GM18861 (cell line): ENCODE results near the gene AGPAT1.
"Not testable (repeated sequence)": the region's sequence is repeated elsewhere in the genome, so short reads cannot be mapped to it uniquely, and the experiment has no call there.

ENCODE experiments used
- ATAC-seq: cut with Tn5 transposase; IDR thresholded peaks from one replicate; pipeline ENCODE4 v1.9.1; 2021; ENCODE audit not compliant: unreplicated experiment

Gene AGPAT1

GRCh38 chr6:32151181-32151862 lies 24.6 kb downstream of the AGPAT1 start:
- no peak for ATAC-seq

DNA sequence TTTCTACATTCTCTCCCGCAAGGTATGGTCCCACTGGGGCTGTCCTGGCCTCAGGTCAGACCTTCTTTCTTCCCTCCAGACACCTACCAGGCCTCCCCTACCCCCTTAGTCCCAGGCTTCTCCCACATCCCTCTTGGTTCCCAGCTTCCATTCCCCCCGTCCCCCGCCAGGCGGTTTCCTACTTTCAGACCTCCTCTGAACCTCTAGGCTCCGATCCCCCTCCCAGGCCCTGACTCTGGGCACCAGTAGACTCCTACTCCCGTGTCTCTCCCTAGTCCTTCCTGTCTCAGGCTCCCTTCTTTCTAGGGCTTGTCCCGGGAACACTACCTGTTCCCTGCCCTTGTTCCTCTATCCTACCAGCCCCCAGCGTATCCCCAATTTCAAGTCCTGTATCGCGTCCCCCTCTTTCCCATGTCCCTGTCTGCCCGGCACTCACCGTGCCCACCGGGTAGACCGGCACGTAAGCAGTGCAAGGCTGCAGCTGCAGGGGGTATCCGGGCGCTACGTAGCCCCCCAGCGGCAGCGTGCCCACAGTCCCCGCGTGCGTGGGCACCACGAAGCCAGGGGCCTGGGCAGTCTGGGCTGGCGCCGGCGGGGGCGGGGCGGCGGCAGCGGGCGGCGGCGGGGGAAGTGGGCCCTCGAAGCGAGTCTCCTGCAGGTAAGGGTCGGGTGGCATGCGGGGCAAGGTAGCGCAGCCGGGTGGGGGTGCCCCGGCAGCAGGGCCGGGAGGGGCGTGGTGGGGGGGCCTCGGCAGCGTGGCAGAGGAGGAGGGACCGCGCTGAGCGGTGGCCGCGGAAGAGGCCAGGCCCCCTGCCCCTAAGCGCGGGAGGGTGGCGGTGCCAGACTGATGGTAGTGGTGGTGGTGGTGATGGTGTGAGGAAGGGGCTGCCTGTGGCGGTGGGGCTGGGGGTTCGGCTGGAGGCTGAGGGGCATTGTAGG lies 25.7 kb downstream of the AGPAT1 start:
- no peak for ATAC-seq

GRCh38 chr6:32149092-32149755 lies 26.7 kb downstream of the AGPAT1 start:
- ATAC-seq = no peak

DNA sequence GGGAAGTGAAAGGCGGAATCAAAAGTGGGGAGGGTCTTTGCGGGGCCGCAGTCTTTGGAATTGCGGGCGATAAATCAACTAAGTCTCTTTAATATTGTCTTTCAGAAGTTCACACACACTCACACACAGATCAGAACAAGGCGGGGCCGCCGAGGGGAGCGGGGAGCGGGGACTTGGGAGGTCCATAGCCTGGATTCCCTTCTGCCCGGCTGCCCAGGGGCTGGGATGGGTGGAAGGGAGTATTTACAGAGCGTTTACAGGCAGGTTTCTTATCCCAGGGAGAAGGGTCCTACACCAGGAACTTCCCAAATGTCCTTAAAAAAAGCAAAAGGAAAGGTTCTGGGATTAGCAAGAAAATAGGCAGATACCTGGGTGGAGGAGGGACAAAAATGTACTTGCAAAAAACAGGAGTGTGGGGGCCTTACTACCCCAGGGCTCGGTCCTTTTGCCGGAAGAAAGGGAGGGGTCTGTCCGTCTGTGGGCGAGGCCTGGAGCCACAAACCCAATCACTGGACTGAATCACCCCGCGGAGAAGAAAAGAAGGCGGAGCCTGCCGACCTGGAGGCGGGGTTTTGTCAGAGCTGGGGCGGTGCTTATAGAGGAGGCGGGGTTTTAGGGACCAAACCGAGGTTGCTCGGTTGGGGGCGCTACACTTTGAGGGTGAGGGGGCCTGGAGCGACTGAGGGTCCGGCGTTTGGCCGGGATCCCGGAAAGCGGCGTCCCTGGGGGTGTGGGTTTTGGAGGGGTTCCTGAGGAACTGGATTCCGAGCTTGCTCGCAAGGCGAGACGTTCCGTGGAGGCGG lies 27.4 kb downstream of the AGPAT1 start:
- ATAC-seq = no peak

DNA sequence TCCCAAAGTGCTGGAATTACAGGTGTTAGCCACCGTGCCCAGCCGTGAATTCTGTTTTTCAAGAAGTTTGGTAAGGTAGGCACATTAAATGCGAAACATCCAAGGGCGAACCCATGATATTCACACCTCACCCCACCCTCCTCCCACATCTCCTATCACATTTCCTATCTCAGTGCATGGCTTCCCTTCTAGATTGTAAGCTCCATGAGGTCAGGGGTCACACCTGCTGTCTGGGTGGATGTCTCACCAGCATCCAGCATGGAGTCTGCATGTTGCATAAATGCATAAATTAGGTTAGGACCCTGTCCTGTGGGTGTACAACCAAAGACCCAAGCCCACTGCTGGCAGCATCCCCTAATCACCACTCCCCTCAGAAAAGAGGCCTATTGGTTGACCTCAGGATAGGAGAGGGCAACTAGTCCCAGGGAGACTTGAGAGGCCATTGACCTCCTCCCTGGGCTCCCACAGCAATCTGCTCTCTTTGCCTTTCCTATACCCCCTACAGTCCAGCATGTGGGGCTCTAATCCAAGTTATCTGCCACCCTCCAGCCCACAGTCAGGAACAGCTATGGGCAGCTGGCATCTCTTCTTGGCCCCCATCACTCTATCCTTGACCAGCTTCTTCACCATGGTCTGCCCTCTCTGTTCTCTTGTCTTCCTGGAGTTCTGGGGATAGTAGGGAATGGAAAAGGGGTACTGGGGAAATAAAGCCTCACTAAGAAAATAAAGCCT lies 28.3 kb downstream of the AGPAT1 start:
- no peak for ATAC-seq

DNA sequence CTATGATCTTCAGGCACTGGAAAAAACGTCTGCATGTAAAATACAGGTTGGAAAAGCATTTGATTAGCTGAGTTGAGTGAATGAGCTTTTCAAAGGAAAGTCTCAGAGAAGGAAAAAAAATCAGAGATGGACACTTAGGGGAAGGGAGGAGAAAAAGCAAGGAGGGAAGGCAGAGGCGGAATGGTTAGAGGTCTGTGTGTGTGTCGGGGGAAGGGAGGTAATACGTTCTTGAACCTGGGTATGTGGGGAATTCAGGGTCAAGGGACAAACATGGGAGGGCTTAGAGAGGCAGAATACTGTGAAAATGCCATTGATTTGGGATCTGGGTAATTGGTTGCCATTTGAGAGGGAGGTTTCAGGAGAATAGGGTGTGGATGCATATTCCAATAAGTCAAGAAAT lies 29.2 kb downstream of the AGPAT1 start:
- ATAC-seq = no peak

GRCh38 chr6:32146287-32146686 lies 29.6 kb downstream of the AGPAT1 start:
- no peak for ATAC-seq

DNA sequence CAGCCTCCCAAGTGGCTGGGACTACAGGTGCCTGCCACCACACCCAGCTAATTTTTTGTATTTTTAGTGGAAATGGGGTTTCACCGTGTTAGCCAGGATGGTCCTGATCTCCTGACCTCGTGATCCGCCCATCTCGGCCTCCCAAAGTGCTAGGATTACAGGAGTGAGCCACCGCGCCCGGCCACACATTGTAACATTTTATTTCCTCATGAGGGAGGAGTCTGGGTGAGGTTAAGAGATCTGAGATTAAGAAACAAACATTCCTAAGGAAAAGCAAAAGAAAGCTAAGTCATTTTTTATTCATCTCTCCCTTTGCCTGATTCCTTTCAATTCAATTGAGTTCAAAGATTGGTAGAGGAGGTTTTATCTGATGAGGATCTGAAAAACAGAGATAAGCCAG lies 31.6 kb downstream of the AGPAT1 start:
- ATAC-seq = not testable (repeated sequence)

GRCh38 chr6:32140420-32141046 lies 35.4 kb downstream of the AGPAT1 start:
- no peak for ATAC-seq

DNA sequence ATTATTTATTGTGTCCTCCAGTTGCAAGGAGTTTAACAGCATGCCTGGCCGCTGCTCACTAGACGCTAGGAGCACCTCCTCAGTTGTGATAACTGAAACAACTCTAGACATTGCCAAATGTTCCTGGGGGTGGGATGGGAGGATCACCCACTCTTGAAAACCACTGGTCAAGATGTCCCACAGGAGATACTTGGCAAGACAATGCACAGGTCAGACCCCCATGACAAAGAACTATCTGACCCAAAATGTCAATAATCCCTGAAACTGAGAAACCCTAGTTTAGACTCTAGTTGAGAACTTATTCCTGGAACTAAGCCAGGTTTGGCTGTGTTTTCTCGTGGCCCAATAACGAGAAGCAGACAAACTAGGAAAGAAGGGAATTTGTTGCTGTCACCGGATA lies 36.3 kb downstream of the AGPAT1 start:
- ATAC-seq = no peak

DNA sequence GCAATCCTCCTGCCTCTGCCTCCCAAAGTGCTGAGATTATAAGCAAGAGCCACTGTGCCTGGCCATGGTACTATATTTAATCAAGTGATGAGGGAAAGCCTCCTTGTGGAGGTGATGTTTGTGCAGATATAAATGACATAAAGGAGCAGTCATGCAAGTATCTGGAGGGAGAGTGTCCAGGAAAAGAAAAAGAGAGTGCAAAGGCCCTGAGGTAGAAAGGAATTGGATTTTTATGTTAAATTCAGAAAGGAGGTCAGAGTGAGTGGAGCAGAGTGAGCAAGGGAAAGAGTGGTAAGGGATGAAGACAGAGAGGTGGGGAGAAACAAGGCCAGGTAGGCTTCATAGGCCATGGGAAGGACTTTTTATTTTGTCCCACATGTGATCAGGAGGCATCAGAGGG lies 38.4 kb downstream of the AGPAT1 start:
- ATAC-seq = no peak

DNA sequence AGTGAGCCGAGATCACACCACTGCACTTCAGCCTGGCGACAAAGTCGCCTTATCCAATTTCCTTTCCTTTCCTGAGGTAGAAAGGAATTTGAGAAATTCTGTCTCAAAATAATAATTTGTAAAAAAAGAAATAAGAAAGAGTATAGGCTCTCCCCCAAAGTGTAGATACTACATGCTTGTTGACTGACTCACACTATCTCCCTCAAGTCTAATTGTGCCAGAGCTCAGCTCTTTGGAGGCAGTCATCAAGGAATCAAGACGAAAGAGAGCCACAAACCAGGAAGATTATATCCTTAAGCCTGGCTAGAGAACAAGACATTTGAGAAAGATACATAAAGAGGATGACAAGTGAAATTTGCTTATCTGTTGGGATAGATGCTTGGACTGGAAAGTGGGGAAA lies 42.1 kb downstream of the AGPAT1 start:
- no peak for ATAC-seq

DNA sequence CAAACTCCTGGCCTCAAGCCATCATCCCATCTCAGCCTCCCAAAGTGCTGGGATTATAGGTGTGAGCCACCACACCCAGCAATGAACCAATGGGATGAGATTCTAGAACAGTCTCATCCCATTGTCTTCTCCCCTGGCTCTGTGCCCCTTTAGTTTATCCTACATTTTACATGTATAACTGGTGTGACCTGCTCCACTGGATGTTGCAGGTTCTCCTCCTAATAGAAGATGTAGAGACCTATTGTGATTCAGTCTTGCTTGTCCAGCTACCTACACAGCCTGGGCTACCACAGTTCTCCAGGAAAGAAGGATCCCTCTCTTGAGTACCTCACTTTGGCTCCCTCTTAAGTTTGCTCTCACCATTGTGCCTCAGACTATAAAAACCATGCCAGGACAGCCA lies 43.8 kb downstream of the AGPAT1 start:
- ATAC-seq = no peak

DNA sequence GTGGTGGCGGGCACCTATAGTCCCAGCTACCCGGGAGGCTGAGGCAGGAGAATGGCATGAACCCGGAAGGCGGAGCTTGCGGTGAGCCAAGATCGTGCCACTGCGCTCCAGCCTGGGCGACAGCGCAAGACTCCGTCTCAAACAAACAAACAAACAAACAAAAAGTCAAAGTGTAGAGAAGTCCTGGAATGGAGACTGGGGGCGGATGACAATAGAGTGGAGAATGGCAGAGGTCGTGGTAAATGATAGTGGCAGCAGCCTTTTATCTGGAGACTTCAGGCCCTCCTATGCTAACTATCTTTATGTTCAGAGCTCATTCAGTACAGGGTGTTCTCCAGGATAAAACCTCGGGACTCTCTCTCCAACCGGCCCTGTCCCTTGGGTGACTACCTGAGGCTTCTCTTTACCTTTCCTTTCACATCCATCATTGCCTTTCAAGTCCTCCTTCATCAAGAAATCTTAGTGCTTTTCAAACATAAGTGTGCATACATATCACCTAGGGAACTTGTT lies 44.4 kb downstream of the AGPAT1 start:
- ATAC-seq = no peak

- ATAC-seq = no peak
Observed at GRCh38 chr6:32129297-32130088, 46.4 kb downstream of the AGPAT1 start.

GRCh38 chr6:32128751-32129296 lies 47.1 kb downstream of the AGPAT1 start:
- no peak for ATAC-seq

- ATAC-seq = peak; percentile 89
Observed at GRCh38 chr6:32127717-32128592, 47.9 kb downstream of the AGPAT1 start, which contains the start of gene ATF6B. Gene ATF6B (minus strand): TSS chr6:32128246. CDS start chr6:32128207, 39 bp downstream.

GRCh38 chr6:32127409-32127716 lies 48.5 kb downstream of the AGPAT1 start:
- ATAC-seq = no peak
